K562 (cell line): ENCODE results near the gene CDC20. TPM values are rescaled to one million over a fixed set of nuclear protein-coding genes. Genes with fewer than 3 reads are reported as not detected.

Source experiments
- CBX1 ChIP-seq: sonication (generic); IDR thresholded peaks from 2 replicates; pipeline ENCODE4 v1.6.1; 2016; ENCODE audit warnings: antibody characterized with exemption, low read depth, mild to moderate bottlenecking
- EP400 ChIP-seq: fragments of 450-650 bp; IDR thresholded peaks from 2 replicates; pipeline ENCODE4 v1.6.1; 2017; ENCODE audit warnings: antibody characterized with exemption, mild to moderate bottlenecking, moderate library complexity
- HOXB6 ChIP-seq: fragments of 250-450 bp; sonication (Bioruptor Pico); IDR thresholded peaks from 2 replicates; pipeline ENCODE4 v1.5.1; 2022; ENCODE audit warnings: mild to moderate bottlenecking, borderline replicate concordance
- MTA3 ChIP-seq: fragments of 450-650 bp; formaldehyde crosslinking; IDR thresholded peaks from 2 replicates; pipeline ENCODE4 v1.6.1; 2017; ENCODE audit warnings: mild to moderate bottlenecking, borderline replicate concordance
- TBL1XR1 ChIP-seq, 2 experiments: IDR thresholded peaks; 2 replicates each; pipeline ENCODE4 v1.6.1; 2012; ENCODE audit warnings: improper control_type of control experiment in 2 of 2, low read length in 2 of 2, mild to moderate bottlenecking in 1 of 2
- TEAD1 ChIP-seq, 2 experiments: fragments of 450-650 bp in 1 of 2; sonication (generic) in 1 of 2; formaldehyde crosslinking; IDR thresholded peaks; 2 replicates each; pipeline versions ENCODE4 v1.4.0 to v1.8.0; 2020 to 2022; ENCODE audit warnings: mild to moderate bottlenecking in 2 of 2, missing genetic modification reagents in 1 of 2
- polyA plus RNA-seq, 8 experiments: library from polyadenylated mRNA; depleted of rRNA in 4 of 8; stranded (reverse) in 5 of 8; unstranded in 3 of 8; fragments of >200 nt; fragmentation: Nextera tagmentation in 2 of 8; fragmentation: Illumina TruSeq in 1 of 8; extraction: Ambion mirVana in 2 of 8; extraction: Trizol in 1 of 8; gene quantifications; 2 replicates each; pipeline versions ENCODE4 v1.2.1 to v1.2.3, GENCODE V29; 2011 to 2014; ENCODE audit warnings: inconsistent platforms in 1 of 8, missing spikeins in 1 of 8
- total RNA-seq, 7 experiments: library from RNA; depleted of rRNA in 6 of 7; stranded (reverse); fragments of >200 nt in 6 of 7; fragmentation: Illumina TruSeq in 2 of 7; extraction: Trizol in 2 of 7; gene quantifications; 2 replicates each; pipeline versions ENCODE4 v1.2.1 to v1.2.3, GENCODE V29; 2011 to 2021; ENCODE audit warnings: low replicate concordance in 1 of 7
- TF ChIP-seq, protein P1 (sequence below): fragments of 250-450 bp; sonication (Bioruptor Pico); IDR thresholded peaks from 2 replicates; pipeline ENCODE4 v1.5.1; 2021; ENCODE audit warnings: mild to moderate bottlenecking
- TF ChIP-seq, protein P2 (sequence below), 2 experiments: fragments of 450-650 bp in 1 of 2; sonication (generic) in 1 of 2; formaldehyde crosslinking in 1 of 2; IDR thresholded peaks; 2 replicates each; pipeline versions ENCODE4 v1.7.1 to v1.9.0; 2016 to 2022; ENCODE audit warnings: inconsistent platforms in 1 of 2, mild to moderate bottlenecking in 1 of 2, missing genetic modification reagents in 1 of 2
- TF ChIP-seq, protein P3 (sequence below): sonication (generic); formaldehyde crosslinking; IDR thresholded peaks from 2 replicates; pipeline ENCODE4 v1.8.0; 2022; ENCODE audit warnings: missing genetic modification reagents, mild to moderate bottlenecking, borderline replicate concordance
- TF ChIP-seq, protein P4 (sequence below): fragments of 450-650 bp; IDR thresholded peaks from 2 replicates; pipeline ENCODE4 v1.6.1; 2017; ENCODE audit warnings: mild to moderate bottlenecking, moderate library complexity

Gene CDC20
- total and polyA plus RNA-seq, 9 of the 15 experiments (the other 6 are each of a cell fraction or from before 2014, with no cell fraction given): 45.2 to 224 (median 121) TPM

DNA sequence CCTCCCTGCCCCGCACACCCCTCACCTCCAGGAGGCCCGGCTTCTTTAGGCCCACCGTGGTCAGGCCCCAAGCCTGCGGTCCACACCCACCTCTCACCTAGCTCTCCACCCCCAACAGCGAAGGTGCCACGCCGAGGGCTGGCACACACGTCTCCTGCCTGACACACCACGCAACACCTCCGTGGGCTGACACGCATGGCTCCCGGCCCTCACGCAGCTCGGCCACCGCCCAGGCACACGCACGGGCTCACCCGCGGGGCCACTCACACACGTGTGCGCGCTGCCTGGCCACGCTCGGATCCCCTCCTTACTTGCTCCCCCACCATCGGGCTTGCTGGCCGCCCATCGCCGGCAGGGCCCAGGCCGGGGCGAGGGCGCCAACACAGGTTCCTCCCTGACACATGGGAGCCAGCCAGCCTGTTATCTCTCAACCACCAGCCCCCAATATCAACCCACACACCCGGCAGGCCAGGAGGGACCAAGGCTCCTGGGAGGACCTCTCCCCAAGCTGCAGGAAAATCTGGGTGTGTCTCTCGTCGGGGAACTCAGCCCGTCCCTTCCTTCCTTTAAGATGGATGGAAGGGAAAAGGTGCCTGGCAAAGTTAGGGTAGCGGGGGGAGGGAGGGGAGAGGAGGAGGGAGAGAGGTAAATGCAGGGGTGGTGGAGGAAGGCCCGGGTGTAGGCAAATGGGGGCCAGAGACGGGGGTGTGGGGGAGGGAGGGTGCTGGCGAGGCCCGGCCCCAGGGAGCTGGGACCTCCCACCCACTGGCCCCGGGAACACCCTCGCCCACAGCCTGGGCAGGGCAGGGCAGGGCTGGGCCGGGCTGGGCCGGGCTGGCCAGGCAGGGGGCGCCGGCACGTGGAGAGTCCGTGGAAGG, 8.5 kb downstream of the CDC20 start (continued):
- TF ChIP-seq TBL1XR1 (IDR thresholded peaks at IDR 0.05; ENCODE audit: low read length in 2 of 2) (0 out of 4 replicates have a peak, but pooled peaks of 1 of the 2 experiments have one; percentile 49), TEAD1 (CRISPR knock-in tag; IDR thresholded peaks at IDR 0.05) (peak in 1 of 2 experiments; percentile 38; a peak in 1 of 4 replicates), HOXB6 (CRISPR knock-in tag) (no peak), EP400 (peak; percentile 59; the same call in 1 of the 2 replicates), MTA3 (peak; percentile 87), CBX1 (0 out of 2 replicates have a peak, but pooled peaks have one; percentile 12)
- TF ChIP-seq, protein P1, sequence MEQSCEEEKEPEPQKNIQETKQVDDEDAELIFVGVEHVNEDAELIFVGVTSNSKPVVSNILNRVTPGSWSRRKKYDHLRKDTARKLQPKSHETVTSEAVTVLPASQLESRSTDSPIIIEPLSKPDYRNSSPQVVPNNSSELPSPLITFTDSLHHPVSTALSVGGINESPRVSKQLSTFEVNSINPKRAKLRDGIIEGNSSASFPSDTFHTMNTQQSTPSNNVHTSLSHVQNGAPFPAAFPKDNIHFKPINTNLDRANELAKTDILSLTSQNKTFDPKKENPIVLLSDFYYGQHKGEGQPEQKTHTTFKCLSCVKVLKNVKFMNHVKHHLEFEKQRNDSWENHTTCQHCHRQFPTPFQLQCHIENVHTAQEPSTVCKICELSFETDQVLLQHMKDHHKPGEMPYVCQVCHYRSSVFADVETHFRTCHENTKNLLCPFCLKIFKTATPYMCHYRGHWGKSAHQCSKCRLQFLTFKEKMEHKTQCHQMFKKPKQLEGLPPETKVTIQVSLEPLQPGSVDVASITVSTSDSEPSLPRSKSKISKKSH (CRISPR knock-in tag): no peak
- TF ChIP-seq, protein P2, sequence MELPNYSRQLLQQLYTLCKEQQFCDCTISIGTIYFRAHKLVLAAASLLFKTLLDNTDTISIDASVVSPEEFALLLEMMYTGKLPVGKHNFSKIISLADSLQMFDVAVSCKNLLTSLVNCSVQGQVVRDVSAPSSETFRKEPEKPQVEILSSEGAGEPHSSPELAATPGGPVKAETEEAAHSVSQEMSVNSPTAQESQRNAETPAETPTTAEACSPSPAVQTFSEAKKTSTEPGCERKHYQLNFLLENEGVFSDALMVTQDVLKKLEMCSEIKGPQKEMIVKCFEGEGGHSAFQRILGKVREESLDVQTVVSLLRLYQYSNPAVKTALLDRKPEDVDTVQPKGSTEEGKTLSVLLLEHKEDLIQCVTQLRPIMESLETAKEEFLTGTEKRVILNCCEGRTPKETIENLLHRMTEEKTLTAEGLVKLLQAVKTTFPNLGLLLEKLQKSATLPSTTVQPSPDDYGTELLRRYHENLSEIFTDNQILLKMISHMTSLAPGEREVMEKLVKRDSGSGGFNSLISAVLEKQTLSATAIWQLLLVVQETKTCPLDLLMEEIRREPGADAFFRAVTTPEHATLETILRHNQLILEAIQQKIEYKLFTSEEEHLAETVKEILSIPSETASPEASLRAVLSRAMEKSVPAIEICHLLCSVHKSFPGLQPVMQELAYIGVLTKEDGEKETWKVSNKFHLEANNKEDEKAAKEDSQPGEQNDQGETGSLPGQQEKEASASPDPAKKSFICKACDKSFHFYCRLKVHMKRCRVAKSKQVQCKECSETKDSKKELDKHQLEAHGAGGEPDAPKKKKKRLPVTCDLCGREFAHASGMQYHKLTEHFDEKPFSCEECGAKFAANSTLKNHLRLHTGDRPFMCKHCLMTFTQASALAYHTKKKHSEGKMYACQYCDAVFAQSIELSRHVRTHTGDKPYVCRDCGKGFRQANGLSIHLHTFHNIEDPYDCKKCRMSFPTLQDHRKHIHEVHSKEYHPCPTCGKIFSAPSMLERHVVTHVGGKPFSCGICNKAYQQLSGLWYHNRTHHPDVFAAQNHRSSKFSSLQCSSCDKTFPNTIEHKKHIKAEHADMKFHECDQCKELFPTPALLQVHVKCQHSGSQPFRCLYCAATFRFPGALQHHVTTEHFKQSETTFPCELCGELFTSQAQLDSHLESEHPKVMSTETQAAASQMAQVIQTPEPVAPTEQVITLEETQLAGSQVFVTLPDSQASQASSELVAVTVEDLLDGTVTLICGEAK (IDR thresholded peaks at IDR 0.05): 0 out of 2 replicates have a peak, but pooled peaks have one; percentile 36
- TF ChIP-seq, protein P2 (CRISPR knock-in tag; IDR thresholded peaks at IDR 0.05): no peak
- TF ChIP-seq, protein P3, sequence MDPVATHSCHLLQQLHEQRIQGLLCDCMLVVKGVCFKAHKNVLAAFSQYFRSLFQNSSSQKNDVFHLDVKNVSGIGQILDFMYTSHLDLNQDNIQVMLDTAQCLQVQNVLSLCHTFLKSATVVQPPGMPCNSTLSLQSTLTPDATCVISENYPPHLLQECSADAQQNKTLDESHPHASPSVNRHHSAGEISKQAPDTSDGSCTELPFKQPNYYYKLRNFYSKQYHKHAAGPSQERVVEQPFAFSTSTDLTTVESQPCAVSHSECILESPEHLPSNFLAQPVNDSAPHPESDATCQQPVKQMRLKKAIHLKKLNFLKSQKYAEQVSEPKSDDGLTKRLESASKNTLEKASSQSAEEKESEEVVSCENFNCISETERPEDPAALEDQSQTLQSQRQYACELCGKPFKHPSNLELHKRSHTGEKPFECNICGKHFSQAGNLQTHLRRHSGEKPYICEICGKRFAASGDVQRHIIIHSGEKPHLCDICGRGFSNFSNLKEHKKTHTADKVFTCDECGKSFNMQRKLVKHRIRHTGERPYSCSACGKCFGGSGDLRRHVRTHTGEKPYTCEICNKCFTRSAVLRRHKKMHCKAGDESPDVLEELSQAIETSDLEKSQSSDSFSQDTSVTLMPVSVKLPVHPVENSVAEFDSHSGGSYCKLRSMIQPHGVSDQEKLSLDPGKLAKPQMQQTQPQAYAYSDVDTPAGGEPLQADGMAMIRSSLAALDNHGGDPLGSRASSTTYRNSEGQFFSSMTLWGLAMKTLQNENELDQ: no peak
- TF ChIP-seq, protein P4, sequence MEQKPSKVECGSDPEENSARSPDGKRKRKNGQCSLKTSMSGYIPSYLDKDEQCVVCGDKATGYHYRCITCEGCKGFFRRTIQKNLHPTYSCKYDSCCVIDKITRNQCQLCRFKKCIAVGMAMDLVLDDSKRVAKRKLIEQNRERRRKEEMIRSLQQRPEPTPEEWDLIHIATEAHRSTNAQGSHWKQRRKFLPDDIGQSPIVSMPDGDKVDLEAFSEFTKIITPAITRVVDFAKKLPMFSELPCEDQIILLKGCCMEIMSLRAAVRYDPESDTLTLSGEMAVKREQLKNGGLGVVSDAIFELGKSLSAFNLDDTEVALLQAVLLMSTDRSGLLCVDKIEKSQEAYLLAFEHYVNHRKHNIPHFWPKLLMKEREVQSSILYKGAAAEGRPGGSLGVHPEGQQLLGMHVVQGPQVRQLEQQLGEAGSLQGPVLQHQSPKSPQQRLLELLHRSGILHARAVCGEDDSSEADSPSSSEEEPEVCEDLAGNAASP: no peak
